SW480 (cell line): ENCODE results near the gene URI1.
"Not testable (repeated sequence)": the region's sequence is repeated elsewhere in the genome, so short reads cannot be mapped to it uniquely, and the experiment has no call there.

ENCODE experiments used
- DNase-seq: peaks from one replicate; pipeline ENCODE4 v3.0.0-alpha.2; 2016; ENCODE audit warnings: low spot score

The URI1 gene

GRCh38 chr19:29941828-29942403, at the start of gene URI1:
TSS of gene URI1 (plus strand) at chr19:29942239. CDS start at chr19:29942548, 309 bp downstream.
- DNase-seq = peak; percentile 74

GRCh38 chr19:29893606-29894284, 48.3 kb upstream of the URI1 start:
- no peak for DNase-seq

GRCh38 chr19:29896802-29897201, 45.2 kb upstream of the URI1 start:
- DNase-seq = no peak

GRCh38 chr19:29897466-29897865, 44.6 kb upstream of the URI1 start:
- DNase-seq = no peak

GRCh38 chr19:29904017-29904416, 38.0 kb upstream of the URI1 start:
- no peak for DNase-seq

- DNase-seq = no peak
These were observed 32.8 kb upstream of the URI1 start for GRCh38 chr19:29908963-29909944.

- no peak for DNase-seq
These were observed 27.1 kb upstream of the URI1 start for GRCh38 chr19:29914933-29915332.

GRCh38 chr19:29915832-29916231, 26.2 kb upstream of the URI1 start:
- not testable (repeated sequence) for DNase-seq

- DNase-seq = no peak
These were observed 24.1 kb upstream of the URI1 start for GRCh38 chr19:29917911-29918310.

- DNase-seq = no peak
These were observed 23.1 kb upstream of the URI1 start for GRCh38 chr19:29918891-29919290.

GRCh38 chr19:29922972-29923371, 19.1 kb upstream of the URI1 start:
- DNase-seq = no peak

- DNase-seq = peak; percentile 10
These were observed 18.4 kb upstream of the URI1 start for GRCh38 chr19:29923653-29924052.

- no peak for DNase-seq
These were observed 16.0 kb upstream of the URI1 start for GRCh38 chr19:29926031-29926430.

- no peak for DNase-seq
These were observed 15.2 kb upstream of the URI1 start for GRCh38 chr19:29926801-29927200.

GRCh38 chr19:29927944-29928625, 14.0 kb upstream of the URI1 start:
- DNase-seq = peak; percentile 30

GRCh38 chr19:29928831-29929230, 13.2 kb upstream of the URI1 start:
- no peak for DNase-seq

- no peak for DNase-seq
These were observed 7.8 kb upstream of the URI1 start for GRCh38 chr19:29934257-29934656.

- no peak for DNase-seq
These were observed 7.3 kb upstream of the URI1 start for GRCh38 chr19:29934781-29935180.

GRCh38 chr19:29936409-29936808, 5.6 kb upstream of the URI1 start:
- no peak for DNase-seq

GRCh38 chr19:29939628-29940027, 2.4 kb upstream of the URI1 start:
- no peak for DNase-seq

- no peak for DNase-seq
These were observed 961 bp upstream of the URI1 start for GRCh38 chr19:29940971-29941585.
